ENCODE results near the gene CBLN1. TPM values are rescaled to one million over a fixed set of nuclear protein-coding genes. Genes with fewer than 3 reads are reported as not detected.

CBLN1 gene
- total RNA-seq, 1 experiment from 2014 or later: 5.6 TPM

DNA sequence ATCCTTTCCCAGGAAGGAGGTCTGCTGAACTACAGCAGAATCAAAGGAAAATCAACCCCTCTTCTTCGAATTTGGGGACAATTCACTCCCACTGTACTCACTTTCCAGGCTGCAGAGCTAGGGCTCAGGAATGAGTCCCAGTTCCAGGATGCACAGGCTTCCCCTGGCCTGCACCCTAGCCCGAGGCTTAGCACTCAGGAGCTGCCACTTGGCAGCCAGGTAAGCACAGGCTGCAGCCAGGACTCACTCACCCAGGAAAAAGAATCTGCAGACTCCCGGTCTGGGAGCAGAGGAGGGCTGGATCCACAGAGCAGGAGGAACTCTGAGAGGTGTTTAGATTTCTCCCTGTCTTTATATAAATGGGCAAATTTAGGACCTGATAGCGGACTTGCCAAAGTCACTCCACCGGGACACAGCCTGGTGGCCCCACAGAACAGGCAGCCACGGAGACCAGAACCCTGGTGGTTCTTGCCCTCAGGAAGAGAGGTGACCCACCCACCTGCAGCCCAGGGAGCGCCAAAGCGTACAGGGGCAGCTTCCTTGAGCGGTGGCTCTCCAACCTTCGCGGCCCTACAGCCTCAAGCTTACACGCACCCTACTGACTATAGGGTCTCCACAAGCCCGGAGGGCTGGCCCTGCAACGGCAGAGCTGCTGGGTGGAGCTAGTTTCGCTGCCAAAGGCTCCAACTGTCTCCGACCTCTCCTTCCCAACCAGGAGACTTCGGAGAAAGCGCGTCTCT, 4.8 kb downstream of the CBLN1 start:
- H2BK20ac ChIP-seq (ENCODE audit: low read depth, low read length, poor library complexity, severe bottlenecking): no peak overlapping the region
- H4K20me1 ChIP-seq (ENCODE audit: control insufficient read depth, insufficient read depth, insufficient read length): no peaks in the 10 kb centered on the region
- no peak overlapping the region for H2BK12ac ChIP-seq (ENCODE audit: insufficient read length, low read depth, low read length)
- peaks cover 85% of the 10 kb centered on the region for H3K27me3 ChIP-seq (ENCODE audit: insufficient read depth, low read length)
- TF ChIP-seq, protein P1, sequence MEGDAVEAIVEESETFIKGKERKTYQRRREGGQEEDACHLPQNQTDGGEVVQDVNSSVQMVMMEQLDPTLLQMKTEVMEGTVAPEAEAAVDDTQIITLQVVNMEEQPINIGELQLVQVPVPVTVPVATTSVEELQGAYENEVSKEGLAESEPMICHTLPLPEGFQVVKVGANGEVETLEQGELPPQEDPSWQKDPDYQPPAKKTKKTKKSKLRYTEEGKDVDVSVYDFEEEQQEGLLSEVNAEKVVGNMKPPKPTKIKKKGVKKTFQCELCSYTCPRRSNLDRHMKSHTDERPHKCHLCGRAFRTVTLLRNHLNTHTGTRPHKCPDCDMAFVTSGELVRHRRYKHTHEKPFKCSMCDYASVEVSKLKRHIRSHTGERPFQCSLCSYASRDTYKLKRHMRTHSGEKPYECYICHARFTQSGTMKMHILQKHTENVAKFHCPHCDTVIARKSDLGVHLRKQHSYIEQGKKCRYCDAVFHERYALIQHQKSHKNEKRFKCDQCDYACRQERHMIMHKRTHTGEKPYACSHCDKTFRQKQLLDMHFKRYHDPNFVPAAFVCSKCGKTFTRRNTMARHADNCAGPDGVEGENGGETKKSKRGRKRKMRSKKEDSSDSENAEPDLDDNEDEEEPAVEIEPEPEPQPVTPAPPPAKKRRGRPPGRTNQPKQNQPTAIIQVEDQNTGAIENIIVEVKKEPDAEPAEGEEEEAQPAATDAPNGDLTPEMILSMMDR (conservative IDR thresholded peaks at IDR 0.05): no peak
- no peak overlapping the region for H3K14ac ChIP-seq (ENCODE audit: insufficient read depth, low read length)
- Mint-ChIP-seq H3K27ac (no peak overlapping the region), H3K4me1 (peaks cover 44 to 67% of the 10 kb centered on the region in 2 experiments), H3K36me3 (ENCODE audit: insufficient read depth in 1 of 3, low read depth in 3 of 3) (no peaks in the 10 kb centered on the region; a peak in 2 of 7 replicates), H3K27me3 (ENCODE audit: low read depth) (peaks cover 98% of the 10 kb centered on the region), H3K9me3 (peaks cover 4 to 6% of the 10 kb centered on the region in 2 experiments; a peak in 4 of 5 replicates), H3K4me3 (peak overlapping the region in 1 of 2 experiments; percentile 76; a peak in 3 of 5 replicates)
- H3K9ac ChIP-seq (ENCODE audit: extremely low read depth, insufficient read length, low read length): no peak overlapping the region
- 0 out of 2 replicates have a peak, but pooled peaks cover 5% of the 10 kb centered on the region for H3K4me1 ChIP-seq (ENCODE audit: insufficient read depth, low read length)
- H3K27ac ChIP-seq (ENCODE audit: insufficient read length, low read depth, low read length): no peak overlapping the region
- no peak overlapping the region for H3K4ac ChIP-seq (ENCODE audit: low read depth, low read length)
- H4K8ac ChIP-seq (replicated peaks; ENCODE audit: insufficient read length, low read depth, low read length): no peak overlapping the region
- H2AFZ ChIP-seq (ENCODE audit: low read length): no peak overlapping the region
- H3K79me2 ChIP-seq (ENCODE audit: insufficient read depth, low read length): no peaks in the 10 kb centered on the region
- H3K79me1 ChIP-seq (ENCODE audit: insufficient read depth, low read depth, low read length, poor library complexity, severe bottlenecking): no peaks in the 10 kb centered on the region
- no peak overlapping the region for H3K18ac ChIP-seq (ENCODE audit: insufficient read length, low read depth, low read length)
- peaks cover 17% of the 10 kb centered on the region for H3K23me2 ChIP-seq (ENCODE audit: insufficient read length, low read depth, low read length, poor library complexity, severe bottlenecking)
- H3K4me2 ChIP-seq (ENCODE audit: insufficient read depth, insufficient read length, low read length): peak overlapping the region; percentile 54
- no peak overlapping the region for H2BK5ac ChIP-seq (ENCODE audit: insufficient read length, low read length)
- no peak overlapping the region for H3T11ph ChIP-seq (ENCODE audit: low read length)
- no peak overlapping the region for H3K23ac ChIP-seq (ENCODE audit: insufficient read length, low read depth, low read length)
- no CpG with 5 or more reads among the region's 19 CpGs for WGBS (ENCODE audit: extremely low coverage, insufficient read length, low lambda C conversion rate)
- no peak overlapping the region for H4K91ac ChIP-seq (ENCODE audit: insufficient read length, low read depth, low read length)
- H3K56ac ChIP-seq (ENCODE audit: insufficient read length, low read depth, low read length): no peak overlapping the region
- no peaks in the 10 kb centered on the region for H3K9me3 ChIP-seq (ENCODE audit: control insufficient read depth, low read depth, low read length)
- H4K5ac ChIP-seq (ENCODE audit: insufficient read length, low read depth, low read length): no peak overlapping the region
- H2BK15ac ChIP-seq (ENCODE audit: low read depth, low read length): no peak overlapping the region
- H2AK5ac ChIP-seq (ENCODE audit: insufficient read length, low read length): no peak overlapping the region
- H2BK120ac ChIP-seq (ENCODE audit: low read depth, low read length, poor library complexity, severe bottlenecking): no peak overlapping the region
- DNase-seq: peak; percentile 53

All from H9 (cell line).